Urinary bladder (tissue), 4 donors: ENCODE results near the gene MYO3B. TPM values are rescaled to one million over a fixed set of nuclear protein-coding genes. Genes with fewer than 3 reads are reported as not detected.
"Not testable (repeated sequence)": the region's sequence is repeated elsewhere in the genome, so short reads cannot be mapped to it uniquely, and the experiment has no call there.

Experiments used
- DNase-seq: peaks from one replicate; pipeline ENCODE4 v3.0.0-alpha.2; 2015; ENCODE audit errors: extremely low spot score
- H3K27ac ChIP-seq: one replicate; pipeline ENCODE4 v1.5.1; 2013; ENCODE audit warnings: low read depth, mild to moderate bottlenecking, moderate library complexity
- H3K36me3 ChIP-seq: one replicate; pipeline ENCODE4 v1.6.1; 2013; ENCODE audit warnings: mild to moderate bottlenecking, moderate library complexity; ENCODE audit not compliant: insufficient read depth
- H3K4me1 ChIP-seq: one replicate; pipeline ENCODE4 v1.6.1; 2013; ENCODE audit warnings: mild to moderate bottlenecking, moderate library complexity; ENCODE audit not compliant: insufficient read depth
- H3K4me3 ChIP-seq: one replicate; pipeline ENCODE4 v1.5.1; 2013; ENCODE audit warnings: low read depth, low read length
- WGBS: extraction: QIAGEN DNeasy Blood & Tissue Kit; methylation state at CpG from one replicate; pipeline ENCODE4 v1.1.7; 2013; 5-methylcytosine and 5-hydroxymethylcytosine counted together
- polyA plus RNA-seq: library from polyadenylated mRNA; stranded (reverse); fragments of 200-250 nt; gene quantifications from one replicate; pipeline ENCODE4 v1.2.3, GENCODE V29; 2013
- total RNA-seq: library from RNA; depleted of rRNA; stranded (reverse); fragments of >200 nt; gene quantifications from one replicate; pipeline ENCODE4 v1.2.3, GENCODE V29; 2014
- donor health status: healthy with polysubstance abuse.
- donor health status: healthy.

MYO3B gene
- total and polyA plus RNA-seq, 2 donors = 0.44 to 2.8 TPM

- no peaks in the 10 kb centered on the region for H3K4me1 ChIP-seq
- no peak overlapping the region for H3K4me3 ChIP-seq
- no peak for DNase-seq
- no peak overlapping the region for H3K27ac ChIP-seq
- 86% methylated on average over 4 of the region's 4 CpGs for WGBS
- H3K36me3 ChIP-seq = no peaks in the 10 kb centered on the region
These were observed 345.6 kb downstream of the MYO3B start for GRCh38 chr2:170523506-170523905.

- Histone ChIP-seq H3K4me1 (no peaks in the 10 kb centered on the region), H3K27ac (no peak overlapping the region), H3K4me3 (no peak overlapping the region), H3K36me3 (no peaks in the 10 kb centered on the region)
- WGBS = 34% methylated on average over 2 of the region's 2 CpGs
- DNase-seq = no peak
These were observed 347.1 kb downstream of the MYO3B start for GRCh38 chr2:170524828-170525565.

GRCh38 chr2:170525566-170525900 lies 347.6 kb downstream of the MYO3B start:
- Histone ChIP-seq H3K4me1 (no peaks in the 10 kb centered on the region), H3K4me3 (no peak overlapping the region), H3K27ac (no peak overlapping the region), H3K36me3 (no peaks in the 10 kb centered on the region)
- WGBS = 33% methylated on average over 5 of the region's 5 CpGs
- no peak for DNase-seq

DNA sequence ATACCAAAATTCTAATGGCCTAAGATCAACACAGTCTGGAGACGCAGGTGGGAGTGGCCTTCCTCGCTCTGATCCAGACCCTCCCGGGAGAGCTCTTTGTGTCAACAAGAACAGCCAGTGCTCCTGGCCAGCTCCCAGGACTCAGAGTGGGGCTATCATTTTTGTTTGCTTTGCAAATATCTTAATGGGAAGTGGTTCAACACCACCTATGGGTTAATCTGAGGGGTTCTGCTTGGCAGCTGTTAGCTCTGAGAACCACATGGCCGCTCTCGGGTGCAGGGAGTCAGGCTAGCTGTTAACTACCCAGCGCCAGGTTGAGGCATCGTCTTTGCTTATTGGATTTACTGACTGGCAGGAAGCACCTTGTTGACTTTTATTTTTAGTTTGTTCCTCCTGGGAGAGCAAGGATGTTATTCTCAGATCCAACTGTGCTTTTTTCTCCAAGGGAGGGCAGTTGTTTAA lies 352.4 kb downstream of the MYO3B start:
- no peak overlapping the region for H3K4me3 ChIP-seq
- H3K36me3 ChIP-seq = no peaks in the 10 kb centered on the region
- WGBS = 7% methylated on average over 7 of the region's 7 CpGs
- no peaks in the 10 kb centered on the region for H3K4me1 ChIP-seq
- no peak overlapping the region for H3K27ac ChIP-seq
- DNase-seq = peak; percentile 49

DNA sequence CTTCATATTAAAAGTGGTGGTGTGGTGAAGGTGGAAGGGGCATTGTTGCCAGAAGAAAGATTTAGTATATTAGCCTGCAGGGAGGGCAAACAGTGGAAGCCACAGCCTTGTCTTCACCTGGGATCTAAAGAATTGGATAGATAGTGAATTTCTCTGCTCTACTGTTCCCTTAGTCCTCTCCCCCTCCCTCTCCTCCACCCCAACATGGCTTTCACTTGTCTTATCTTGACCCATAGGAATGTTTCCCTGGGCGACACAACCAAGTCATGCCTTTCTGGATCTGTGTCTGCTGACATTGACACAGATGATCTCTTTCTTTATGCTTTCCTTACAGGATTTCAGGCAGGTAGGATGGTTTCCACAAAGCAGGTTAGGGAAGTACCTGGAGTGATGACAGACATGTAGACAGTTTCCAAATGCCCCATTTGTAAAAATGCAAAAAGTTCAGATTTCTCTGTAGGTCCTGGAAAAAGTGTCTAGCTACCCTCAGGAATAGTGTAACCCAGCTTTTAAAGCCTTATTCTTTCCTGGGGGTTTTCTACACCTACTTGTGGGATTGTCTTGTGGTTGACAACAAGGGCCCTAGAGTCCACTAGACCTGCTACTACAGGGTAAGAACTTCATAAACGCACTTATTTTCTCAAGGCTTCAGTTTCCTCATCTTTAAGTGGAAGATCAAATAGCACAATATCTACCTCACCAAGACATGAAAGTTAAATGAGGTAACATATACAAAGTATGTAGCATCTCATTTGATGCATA lies 353.0 kb downstream of the MYO3B start:
- no peak for DNase-seq
- 58% methylated on average over 2 of the region's 2 CpGs for WGBS
- H3K4me3 ChIP-seq = no peak overlapping the region
- no peak overlapping the region for H3K27ac ChIP-seq
- no peaks in the 10 kb centered on the region for H3K36me3 ChIP-seq
- H3K4me1 ChIP-seq = no peaks in the 10 kb centered on the region

- no peak for DNase-seq
- no peaks in the 10 kb centered on the region for H3K36me3 ChIP-seq
- no peaks in the 10 kb centered on the region for H3K4me1 ChIP-seq
- H3K27ac ChIP-seq = no peak overlapping the region
- no peak overlapping the region for H3K4me3 ChIP-seq
- WGBS = 86% methylated on average over 2 of the region's 2 CpGs
These were observed 353.9 kb downstream of the MYO3B start for GRCh38 chr2:170531876-170532275.

GRCh38 chr2:170533156-170533555 lies 355.2 kb downstream of the MYO3B start:
- no peak overlapping the region for H3K4me3 ChIP-seq
- no peak for DNase-seq
- H3K36me3 ChIP-seq = no peaks in the 10 kb centered on the region
- WGBS = 89% methylated on average over 4 of the region's 4 CpGs
- H3K4me1 ChIP-seq = no peaks in the 10 kb centered on the region
- no peak overlapping the region for H3K27ac ChIP-seq

DNA sequence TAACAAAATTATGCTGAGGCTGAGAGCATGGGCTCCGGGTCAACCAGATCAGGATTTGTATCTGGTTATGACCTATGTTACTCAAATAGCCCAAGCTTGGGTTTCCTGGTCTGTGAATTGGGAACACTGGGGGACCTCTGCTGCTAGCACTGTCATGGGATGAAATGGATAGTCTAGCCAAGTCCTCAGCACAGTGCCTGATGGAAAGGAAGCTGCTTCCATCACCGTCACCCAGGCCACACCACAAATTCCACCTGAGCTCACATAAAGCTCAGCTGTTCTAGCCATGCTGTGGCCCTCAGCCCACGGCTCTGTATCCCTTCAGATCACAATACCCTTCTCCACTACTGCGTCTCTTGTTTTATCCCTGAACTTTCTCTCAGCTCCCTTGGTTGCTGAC lies 357.6 kb downstream of the MYO3B start:
- DNase-seq = no peak
- Histone ChIP-seq H3K4me1 (no peaks in the 10 kb centered on the region), H3K27ac (no peak overlapping the region), H3K36me3 (no peaks in the 10 kb centered on the region), H3K4me3 (no peak overlapping the region)
- WGBS = 93% methylated on average over 4 of the region's 4 CpGs

- WGBS = 97% methylated on average over 3 of the region's 3 CpGs
- Histone ChIP-seq H3K27ac (no peak overlapping the region), H3K36me3 (no peaks in the 10 kb centered on the region), H3K4me1 (no peaks in the 10 kb centered on the region), H3K4me3 (no peak overlapping the region)
- DNase-seq = no peak
These were observed 366.9 kb downstream of the MYO3B start for GRCh38 chr2:170544817-170545216.

DNA sequence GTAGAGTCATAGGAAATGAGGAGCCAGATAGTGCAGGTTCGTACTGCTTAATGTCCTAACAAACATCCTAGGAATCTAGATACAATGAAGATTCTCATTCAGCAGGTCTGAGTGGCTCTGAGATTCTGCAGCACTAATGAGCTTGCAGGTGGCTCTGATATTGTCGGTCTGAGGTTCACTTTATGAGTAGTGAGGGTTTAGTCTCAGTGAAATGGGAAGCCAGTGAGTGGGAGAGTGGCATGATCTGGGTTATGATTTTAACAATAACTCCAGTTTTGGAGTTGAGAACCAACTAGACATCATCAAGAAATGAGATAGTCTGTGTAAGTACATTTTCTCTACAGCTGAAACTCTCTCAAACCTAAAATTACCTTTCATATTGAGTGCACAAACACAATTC lies 370.4 kb downstream of the MYO3B start:
- H3K36me3 ChIP-seq = no peaks in the 10 kb centered on the region
- DNase-seq = no peak
- no peak overlapping the region for H3K4me3 ChIP-seq
- no peaks in the 10 kb centered on the region for H3K4me1 ChIP-seq
- H3K27ac ChIP-seq = no peak overlapping the region
- 71% methylated on average over 2 of the region's 2 CpGs for WGBS

DNA sequence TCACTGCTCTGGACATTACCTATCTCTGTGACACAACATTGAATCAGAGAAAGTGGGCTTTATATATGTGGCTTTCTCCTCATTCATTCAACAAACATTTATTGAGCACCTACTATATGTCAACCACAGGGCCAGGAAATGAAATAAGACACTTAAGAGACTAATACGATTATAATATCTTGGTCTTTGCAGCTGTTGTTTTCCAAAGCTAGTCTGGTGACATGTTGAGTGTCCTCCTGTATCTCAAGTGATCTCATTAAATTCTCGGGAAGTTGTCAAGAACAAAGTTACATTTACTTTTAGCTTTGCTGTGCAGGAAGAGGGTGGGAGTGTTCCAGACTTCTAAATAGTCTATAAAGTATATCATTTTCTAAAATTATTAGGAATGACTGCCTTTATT lies 372.6 kb downstream of the MYO3B start:
- Histone ChIP-seq H3K4me3 (no peak overlapping the region), H3K4me1 (no peaks in the 10 kb centered on the region), H3K36me3 (no peaks in the 10 kb centered on the region), H3K27ac (no peak overlapping the region)
- 73% methylated on average over 2 of the region's 2 CpGs for WGBS
- DNase-seq = no peak

DNA sequence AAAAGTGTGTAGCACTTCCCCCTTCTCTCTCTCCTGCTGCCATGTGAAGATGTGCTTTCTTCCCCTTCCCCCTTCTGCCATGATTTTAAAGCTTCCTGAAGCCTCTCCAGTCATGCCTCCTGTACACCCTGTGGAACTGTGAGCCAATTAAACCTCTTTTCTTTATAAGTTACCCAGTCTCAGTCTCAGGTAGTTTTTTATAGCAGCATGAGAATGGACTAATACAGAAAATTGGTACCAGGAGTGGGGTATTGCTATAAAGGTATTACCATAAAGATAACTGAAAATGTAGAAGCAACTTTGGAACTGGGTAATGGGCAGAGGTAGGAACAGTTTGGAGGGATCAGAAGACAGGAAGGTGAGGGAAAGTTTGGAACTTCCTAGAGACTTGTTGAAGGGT lies 374.0 kb downstream of the MYO3B start:
- not testable (repeated sequence) for H3K27ac ChIP-seq, H3K36me3 ChIP-seq, H3K4me1 ChIP-seq, H3K4me3 ChIP-seq, DNase-seq

GRCh38 chr2:170553748-170554147 lies 375.8 kb downstream of the MYO3B start:
- no peak overlapping the region for H3K4me3 ChIP-seq
- no peaks in the 10 kb centered on the region for H3K36me3 ChIP-seq
- H3K4me1 ChIP-seq = no peaks in the 10 kb centered on the region
- whole genome bisulfite sequencing = 80% methylated on average over 4 of the region's 4 CpGs
- no peak for DNase-seq
- no peak overlapping the region for H3K27ac ChIP-seq

- no peak overlapping the region for H3K27ac ChIP-seq
- no peak for DNase-seq
These were observed 376.5 kb downstream of the MYO3B start for GRCh38 chr2:170554278-170554955.

More at GRCh38 chr2:170554278-170554955, 376.5 kb downstream of the MYO3B start:
- Histone ChIP-seq H3K4me3 (no peak overlapping the region), H3K4me1 (no peaks in the 10 kb centered on the region), H3K36me3 (no peaks in the 10 kb centered on the region)
- WGBS = 74% methylated on average over 7 of the region's 7 CpGs
